ENCODE measurements around the gene SUGCT. TPM values are rescaled to one million over a fixed set of nuclear protein-coding genes. Genes with fewer than 3 reads are reported as not detected.

SUGCT gene
- total and polyA plus RNA-seq, 2 of the 8 experiments (the other 6 are each of a cell fraction or from before 2014, with no cell fraction given): 2.8 to 5.4 TPM

DNA sequence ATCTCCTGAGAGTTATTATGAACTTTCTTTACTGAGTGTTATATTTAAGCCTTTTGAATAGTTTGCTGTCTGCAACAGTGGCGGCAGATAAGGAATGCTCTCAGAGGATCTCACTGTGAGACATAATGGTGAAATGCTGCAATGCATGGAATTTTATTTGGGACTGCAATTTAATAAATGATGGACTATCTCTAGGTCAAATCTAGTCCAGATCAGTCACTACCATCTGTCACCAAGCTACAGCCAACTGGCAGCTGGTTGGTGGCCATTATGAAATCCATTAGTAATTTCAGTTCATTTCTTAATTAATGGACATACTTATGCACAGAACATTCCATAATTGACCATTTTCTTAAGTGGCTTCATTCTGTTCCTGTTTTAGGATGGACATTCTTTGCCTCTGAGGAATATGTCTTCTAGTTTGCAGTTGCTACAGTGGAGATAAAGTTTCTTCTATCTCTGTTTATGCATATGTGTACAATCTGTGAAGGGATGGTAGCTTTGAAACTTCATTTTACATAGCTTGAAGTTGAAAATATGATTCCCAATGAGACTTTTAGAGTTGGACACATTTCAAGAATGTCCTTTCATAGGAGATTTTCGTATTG lies 586.6 kb downstream of the SUGCT start:
- H2AK5ac ChIP-seq (ENCODE audit: low read depth, low read length): no peak overlapping the region
- no peak overlapping the region for H3K4me3 ChIP-seq (ENCODE audit: extremely low read depth in 1 of 4, insufficient read depth in 2 of 4, low read depth in 3 of 4, low read length in 4 of 4)
- CTCF ChIA-PET (ENCODE audit: partially characterized antibody): interaction anchor here (0.6 to 1.6 kb wide), 2 partner anchors 17 to 116 kb away, joined by 5 to 8 read pairs; no protein-coding TSS in a partner anchor
- H2BK20ac ChIP-seq (ENCODE audit: low read length): no peak overlapping the region
- H3K23me2 ChIP-seq (ENCODE audit: low read depth, low read length): no peaks in the 10 kb centered on the region
- H3K4me2 ChIP-seq (ENCODE audit: insufficient read depth in 1 of 2, low read depth in 2 of 2, low read length in 2 of 2): no peak overlapping the region
- H4K5ac ChIP-seq (ENCODE audit: insufficient read length, low read depth, low read length): no peak overlapping the region
- no peak overlapping the region for H2BK15ac ChIP-seq (ENCODE audit: low read length)
- H3K9ac ChIP-seq (replicated peaks in 1 of 4; ENCODE audit: extremely low read depth in 1 of 4, low read depth in 3 of 4, low read length in 3 of 4): no peak overlapping the region
- DNase-seq (ENCODE audit: low read depth in 1 of 2, low spot score in 2 of 2) (no peak), FAIRE-seq (no peak)
- H4K8ac ChIP-seq (ENCODE audit: extremely low read depth, insufficient read depth, low read length): no peak overlapping the region
- H3K36me3 ChIP-seq (ENCODE audit: control insufficient read depth in 2 of 4, insufficient read depth in 4 of 4, low read length in 3 of 4): no peaks in the 10 kb centered on the region; a peak in 2 of 8 replicates
- H2BK5ac ChIP-seq (ENCODE audit: low read depth, low read length): no peak overlapping the region
- WGBS, 2 experiments (ENCODE audit: extremely low coverage in 1 of 2, insufficient coverage in 1 of 2, insufficient read length in 1 of 2, insufficient replicate concordance in 2 of 2, low coverage in 1 of 2, low lambda C conversion rate in 2 of 2, missing lambda C conversion rate in 1 of 2): 86% methylated on average over 2 of the region's 2 CpGs; no CpG with 5 or more reads in 1 of the 2 experiments
- H3K4ac ChIP-seq (replicated peaks; ENCODE audit: insufficient read length, low read depth, low read length): no peak overlapping the region
- H2AFZ ChIP-seq (ENCODE audit: low read length): no peak overlapping the region
- peaks cover 0 to 3% (median 0%) of the 10 kb centered on the region in 4 experiments; a peak in 2 of 7 replicates for H3K4me1 ChIP-seq (replicated peaks in 1 of 4; ENCODE audit: control insufficient read depth in 3 of 4, insufficient read depth in 4 of 4, low read length in 3 of 4)
- POLR2A ChIA-PET (ENCODE audit: partially characterized antibody): no interaction called here
- H3K27ac ChIP-seq (ENCODE audit: low read depth, low read length): no peak overlapping the region
- H2BK120ac ChIP-seq (replicated peaks; ENCODE audit: low read depth, low read length): no peak overlapping the region
- H4K91ac ChIP-seq (replicated peaks; ENCODE audit: insufficient read length, low read length): no peak overlapping the region
- no peaks in the 10 kb centered on the region for H4K20me1 ChIP-seq (replicated peaks in 1 of 2; ENCODE audit: control insufficient read depth in 1 of 2, insufficient read depth in 2 of 2, low read length in 2 of 2)
- no peaks in the 10 kb centered on the region for H3K27me3 ChIP-seq (replicated peaks in 1 of 4; ENCODE audit: control insufficient read depth in 3 of 4, extremely low read depth in 1 of 4, insufficient read depth in 3 of 4, low read length in 3 of 4)
- no peak overlapping the region for H3K56ac ChIP-seq (replicated peaks; ENCODE audit: insufficient read length, low read depth, low read length)
- no peaks in the 10 kb centered on the region for H3K79me1 ChIP-seq (ENCODE audit: low read depth, low read length)
- H2BK12ac ChIP-seq (ENCODE audit: low read depth, low read length): no peak overlapping the region
- no peak overlapping the region for H3K23ac ChIP-seq (ENCODE audit: insufficient read length)
- no peak overlapping the region for H3K18ac ChIP-seq (ENCODE audit: extremely low read depth, low read length)
- H3K14ac ChIP-seq (ENCODE audit: insufficient read length): no peak overlapping the region
- H3K79me2 ChIP-seq (ENCODE audit: control insufficient read depth in 1 of 2, insufficient read depth in 2 of 2, low read length in 2 of 2): no peaks in the 10 kb centered on the region
- no peaks in the 10 kb centered on the region for H3K9me3 ChIP-seq (ENCODE audit: insufficient read depth in 2 of 2, low read depth in 1 of 2, low read length in 1 of 2)
- no peak for TF ChIP-seq E2F6 (IDR thresholded peaks at IDR 0.05)
- no peak for TF ChIP-seq GTF2F1 (IDR thresholded peaks at IDR 0.05; ENCODE audit: borderline replicate concordance, low read depth, low read length)
- no peak for TF ChIP-seq CBX8 (IDR thresholded peaks at IDR 0.05; ENCODE audit: borderline replicate concordance, low read depth, low read length)
- no peak for TF ChIP-seq SAP30 (IDR thresholded peaks at IDR 0.05; ENCODE audit: insufficient read depth, insufficient replicate concordance, low read length)
- no peak for TF ChIP-seq SP4 (IDR thresholded peaks at IDR 0.05; ENCODE audit: low read length)
- no peak for TF ChIP-seq TBP (IDR thresholded peaks at IDR 0.05; ENCODE audit: low read depth, low read length)
- TF ChIP-seq USF2 (IDR thresholded peaks at IDR 0.05; ENCODE audit: low read length): no peak
- no peak for TF ChIP-seq POLR2A (IDR thresholded peaks at IDR 0.05; ENCODE audit: control extremely low read depth in 1 of 2, low read depth in 2 of 2, low read length in 2 of 2)
- TF ChIP-seq KDM1A (IDR thresholded peaks at IDR 0.05; ENCODE audit: borderline replicate concordance, low read length): no peak
- TF ChIP-seq RNF2 (IDR thresholded peaks at IDR 0.05; ENCODE audit: borderline replicate concordance, low read depth, low read length, missing control alignments, poor library complexity, severe bottlenecking): no peak
- no peak for TF ChIP-seq RAD21 (IDR thresholded peaks at IDR 0.05 in 1 of 2, conservative IDR thresholded peaks at IDR 0.05 in 1 of 2; ENCODE audit: low read depth in 2 of 2, low read length in 2 of 2)
